ENCODE results near the gene ZNF205. TPM values are rescaled to one million over a fixed set of nuclear protein-coding genes. Genes with fewer than 3 reads are reported as not detected.

ZNF205 gene
- total RNA-seq, 1 donor: 17.7 TPM

GRCh38 chr16:3140603-3141427 is 28.4 kb downstream of the ZNF205 start:
- no peaks in the 10 kb centered on the region for H4K20me1 ChIP-seq (ENCODE audit: insufficient read depth, low read length)
- H3K27ac ChIP-seq (ENCODE audit: low read depth, low read length): no peak overlapping the region
- no peak overlapping the region for H2AFZ ChIP-seq (ENCODE audit: low read length)
- no peaks in the 10 kb centered on the region for H3K27me3 ChIP-seq (ENCODE audit: insufficient read depth, low read length)
- H3K9me3 ChIP-seq (ENCODE audit: low read depth, low read length): no peaks in the 10 kb centered on the region
- peaks cover 9% of the 10 kb centered on the region for H3K4me1 ChIP-seq (ENCODE audit: insufficient read depth, low read length)
- DNase-seq (ENCODE audit: insufficient read length, low spot score, missing footprints): peak; percentile 25
- no peak overlapping the region for H3K4me3 ChIP-seq (ENCODE audit: insufficient read depth, low read length)
- peaks cover 11% of the 10 kb centered on the region for H3K36me3 ChIP-seq (ENCODE audit: insufficient read depth, low read length)
- peaks cover 11% of the 10 kb centered on the region for H3K79me2 ChIP-seq (ENCODE audit: insufficient read depth, low read length)
- TF ChIP-seq, protein P1, sequence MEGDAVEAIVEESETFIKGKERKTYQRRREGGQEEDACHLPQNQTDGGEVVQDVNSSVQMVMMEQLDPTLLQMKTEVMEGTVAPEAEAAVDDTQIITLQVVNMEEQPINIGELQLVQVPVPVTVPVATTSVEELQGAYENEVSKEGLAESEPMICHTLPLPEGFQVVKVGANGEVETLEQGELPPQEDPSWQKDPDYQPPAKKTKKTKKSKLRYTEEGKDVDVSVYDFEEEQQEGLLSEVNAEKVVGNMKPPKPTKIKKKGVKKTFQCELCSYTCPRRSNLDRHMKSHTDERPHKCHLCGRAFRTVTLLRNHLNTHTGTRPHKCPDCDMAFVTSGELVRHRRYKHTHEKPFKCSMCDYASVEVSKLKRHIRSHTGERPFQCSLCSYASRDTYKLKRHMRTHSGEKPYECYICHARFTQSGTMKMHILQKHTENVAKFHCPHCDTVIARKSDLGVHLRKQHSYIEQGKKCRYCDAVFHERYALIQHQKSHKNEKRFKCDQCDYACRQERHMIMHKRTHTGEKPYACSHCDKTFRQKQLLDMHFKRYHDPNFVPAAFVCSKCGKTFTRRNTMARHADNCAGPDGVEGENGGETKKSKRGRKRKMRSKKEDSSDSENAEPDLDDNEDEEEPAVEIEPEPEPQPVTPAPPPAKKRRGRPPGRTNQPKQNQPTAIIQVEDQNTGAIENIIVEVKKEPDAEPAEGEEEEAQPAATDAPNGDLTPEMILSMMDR (IDR thresholded peaks at IDR 0.05; ENCODE audit: extremely low read depth, low read depth, low read length): no peak
- no peak overlapping the region for H3K4me2 ChIP-seq (ENCODE audit: insufficient read depth, low read length)

DNA sequence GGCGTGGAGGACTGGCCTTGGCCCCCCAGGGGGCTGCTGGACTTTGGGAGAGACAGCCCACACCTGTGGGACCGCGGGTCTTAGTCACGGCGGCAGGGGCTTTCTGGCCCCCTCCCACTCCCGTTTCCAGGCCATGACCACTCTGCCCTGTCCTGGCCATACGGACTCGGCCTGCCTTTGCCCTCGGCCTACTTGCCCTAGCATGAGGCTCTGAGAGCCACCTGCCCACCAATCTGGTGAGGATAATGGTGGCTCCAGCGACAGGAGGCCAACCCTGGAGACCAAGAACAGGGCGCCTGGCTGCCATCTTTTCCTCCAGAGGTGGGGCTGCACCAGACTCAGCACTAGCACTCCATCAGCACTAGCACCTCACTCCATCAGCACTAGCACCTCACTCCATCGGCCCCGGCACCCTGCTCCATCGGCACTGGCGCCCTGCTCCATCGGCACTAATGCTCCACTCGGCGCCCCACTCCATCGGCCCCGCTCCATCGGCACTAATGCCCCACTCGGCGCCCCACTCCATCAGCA is 29.5 kb downstream of the ZNF205 start:
- peak; percentile 52 for DNase-seq (ENCODE audit: insufficient read length, low spot score, missing footprints)
- H3K9me3 ChIP-seq (ENCODE audit: low read depth, low read length): no peaks in the 10 kb centered on the region
- peaks cover 4% of the 10 kb centered on the region for H3K4me1 ChIP-seq (ENCODE audit: insufficient read depth, low read length)
- TF ChIP-seq, protein P1 (IDR thresholded peaks at IDR 0.05; ENCODE audit: extremely low read depth, low read depth, low read length): no peak
- H2AFZ ChIP-seq (ENCODE audit: low read length): no peak overlapping the region
- no peaks in the 10 kb centered on the region for H4K20me1 ChIP-seq (ENCODE audit: insufficient read depth, low read length)
- peaks cover 5% of the 10 kb centered on the region for H3K79me2 ChIP-seq (ENCODE audit: insufficient read depth, low read length)
- H3K36me3 ChIP-seq (ENCODE audit: insufficient read depth, low read length): peaks cover 11% of the 10 kb centered on the region
- H3K27ac ChIP-seq (ENCODE audit: low read depth, low read length): no peak overlapping the region
- no peak overlapping the region for H3K4me2 ChIP-seq (ENCODE audit: insufficient read depth, low read length)
- no peaks in the 10 kb centered on the region for H3K27me3 ChIP-seq (ENCODE audit: insufficient read depth, low read length)
- no peak overlapping the region for H3K4me3 ChIP-seq (ENCODE audit: insufficient read depth, low read length)

GRCh38 chr16:3142327-3142726 is 29.9 kb downstream of the ZNF205 start:
- no peak overlapping the region for H2AFZ ChIP-seq (ENCODE audit: low read length)
- no peak overlapping the region for H3K4me2 ChIP-seq (ENCODE audit: insufficient read depth, low read length)
- H3K36me3 ChIP-seq (ENCODE audit: insufficient read depth, low read length): peaks cover 11% of the 10 kb centered on the region
- H3K9me3 ChIP-seq (ENCODE audit: low read depth, low read length): no peaks in the 10 kb centered on the region
- H3K79me2 ChIP-seq (ENCODE audit: insufficient read depth, low read length): no peaks in the 10 kb centered on the region
- TF ChIP-seq, protein P1 (IDR thresholded peaks at IDR 0.05; ENCODE audit: extremely low read depth, low read depth, low read length): no peak
- DNase-seq (ENCODE audit: insufficient read length, low spot score, missing footprints): peak; percentile 18
- no peak overlapping the region for H3K27ac ChIP-seq (ENCODE audit: low read depth, low read length)
- peaks cover 4% of the 10 kb centered on the region for H3K4me1 ChIP-seq (ENCODE audit: insufficient read depth, low read length)
- H3K4me3 ChIP-seq (ENCODE audit: insufficient read depth, low read length): no peak overlapping the region
- H4K20me1 ChIP-seq (ENCODE audit: insufficient read depth, low read length): no peaks in the 10 kb centered on the region
- no peaks in the 10 kb centered on the region for H3K27me3 ChIP-seq (ENCODE audit: insufficient read depth, low read length)

- Histone ChIP-seq H3K4me1 (ENCODE audit: insufficient read depth, low read length) (peaks cover 4% of the 10 kb centered on the region), H3K9me3 (ENCODE audit: low read depth, low read length) (no peaks in the 10 kb centered on the region), H3K4me3 (ENCODE audit: insufficient read depth, low read length) (no peak overlapping the region), H3K27ac (ENCODE audit: low read depth, low read length) (no peak overlapping the region), H3K4me2 (ENCODE audit: insufficient read depth, low read length) (no peak overlapping the region), H2AFZ (ENCODE audit: low read length) (no peak overlapping the region), H3K79me2 (ENCODE audit: insufficient read depth, low read length) (no peaks in the 10 kb centered on the region), H3K36me3 (ENCODE audit: insufficient read depth, low read length) (peaks cover 11% of the 10 kb centered on the region), H4K20me1 (ENCODE audit: insufficient read depth, low read length) (no peaks in the 10 kb centered on the region), H3K27me3 (ENCODE audit: insufficient read depth, low read length) (no peaks in the 10 kb centered on the region)
- TF ChIP-seq, protein P1 (IDR thresholded peaks at IDR 0.05; ENCODE audit: extremely low read depth, low read depth, low read length): no peak
- peak; percentile 82 for DNase-seq (ENCODE audit: insufficient read length, low spot score, missing footprints)
Observed at GRCh38 chr16:3142770-3143169, 30.4 kb downstream of the ZNF205 start.
